NCI-H446 treated with DMSO at 0.1 percent for 48 hours (cell line): ENCODE data around the gene ADD3.

Source experiments
- DNase-seq: peaks from one replicate; lab custom pipeline; 2025; lab: John Stamatoyannopoulos, UW

The ADD3 gene

GRCh38 chr10:110007701-110008517 is at the start of gene ADD3:
ADD3 (plus strand) TSS chr10:110007984; CDS start chr10:110100654, 92,670 bp downstream.
- peak; percentile 83 for DNase-seq

GRCh38 chr10:109958059-109958458 is 49.7 kb upstream of the ADD3 start:
- no peak for DNase-seq

GRCh38 chr10:109959259-109960145 is 48.3 kb upstream of the ADD3 start:
- DNase-seq, result peak; percentile 91

GRCh38 chr10:109960682-109961081 is 47.1 kb upstream of the ADD3 start:
- no peak for DNase-seq

GRCh38 chr10:109961174-109962001 is 46.4 kb upstream of the ADD3 start:
- DNase-seq, result no peak

- DNase-seq, result no peak
Observed at GRCh38 chr10:109962247-109962646, 45.5 kb upstream of the ADD3 start.

GRCh38 chr10:109963439-109963838 is 44.3 kb upstream of the ADD3 start:
- no peak for DNase-seq

GRCh38 chr10:109964318-109964717 is 43.5 kb upstream of the ADD3 start:
- no peak for DNase-seq

- no peak for DNase-seq
Observed at GRCh38 chr10:109966961-109967738, 40.6 kb upstream of the ADD3 start.

- no peak for DNase-seq
Observed at GRCh38 chr10:109967739-109968088, 40.1 kb upstream of the ADD3 start.

- no peak for DNase-seq
Observed at GRCh38 chr10:109968953-109969759, 38.6 kb upstream of the ADD3 start.

GRCh38 chr10:109969760-109970346 is 37.9 kb upstream of the ADD3 start:
- DNase-seq, result no peak

GRCh38 chr10:109971634-109972033 is 36.1 kb upstream of the ADD3 start:
- DNase-seq, result no peak

GRCh38 chr10:109972372-109973001 is 35.3 kb upstream of the ADD3 start:
- peak; percentile 72 for DNase-seq

GRCh38 chr10:109973326-109973829 is 34.4 kb upstream of the ADD3 start:
- no peak for DNase-seq

- peak; percentile 30 for DNase-seq
Observed at GRCh38 chr10:109974504-109975191, 33.1 kb upstream of the ADD3 start.

GRCh38 chr10:109975244-109976190 is 32.3 kb upstream of the ADD3 start:
- DNase-seq, result peak; percentile 28

GRCh38 chr10:109976681-109977080 is 31.1 kb upstream of the ADD3 start:
- DNase-seq, result no peak
